Neutrophil (primary cell): ENCODE results near the gene BABAM2.

Experiments
- H3K27ac ChIP-seq: fragments of 200-600 bp; sonication (generic); 2 replicates; pipeline ENCODE4 v1.5.1; 2016; ENCODE audit warnings: mild to moderate bottlenecking, moderate library complexity
- H3K27me3 ChIP-seq: fragments of 200-600 bp; sonication (generic); 2 replicates; pipeline ENCODE4 v1.6.0; 2016; ENCODE audit warnings: mild to moderate bottlenecking
- H3K36me3 ChIP-seq: fragments of 200-600 bp; sonication (generic); 2 replicates; pipeline ENCODE4 v1.5.1; 2017
- H3K4me1 ChIP-seq, 2 experiments: fragments of 200-600 bp in 1 of 2; sonication (generic) in 1 of 2; 1 replicate in 1 of 2; 2 replicates in 1 of 2; pipeline versions ENCODE4 v1.5.1 to v1.6.1; 2013 to 2016; ENCODE audit warnings: low read depth in 1 of 2, low read length in 1 of 2, mild to moderate bottlenecking in 1 of 2, moderate library complexity in 1 of 2; ENCODE audit not compliant: control insufficient read depth in 1 of 2, insufficient read depth in 1 of 2
- H3K4me3 ChIP-seq, 2 experiments: fragments of 200-600 bp in 1 of 2; sonication (generic) in 1 of 2; 1 replicate in 1 of 2; 2 replicates in 1 of 2; pipeline ENCODE4 v1.5.1; 2013 to 2016; ENCODE audit warnings: low read depth in 1 of 2, low read length in 1 of 2, mild to moderate bottlenecking in 1 of 2, moderate library complexity in 1 of 2
- H3K9me3 ChIP-seq: fragments of 200-600 bp; sonication (generic); 2 replicates; pipeline ENCODE4 v1.5.1; 2016
- CTCF ChIP-seq: fragments of 200-600 bp; sonication (generic); IDR thresholded peaks from 2 replicates; pipeline ENCODE4 v1.5.1; 2016; ENCODE audit warnings: antibody characterized with exemption

The BABAM2 gene

GRCh38 chr2:28150994-28151393, 260.5 kb downstream of the BABAM2 start:
- TF ChIP-seq CTCF: no peak
- Histone ChIP-seq H3K4me1 (no peaks in the 10 kb centered on the region), H3K4me3 (no peak overlapping the region), H3K27ac (no peak overlapping the region), H3K27me3 (no peaks in the 10 kb centered on the region), H3K36me3 (no peaks in the 10 kb centered on the region), H3K9me3 (peaks cover 4% of the 10 kb centered on the region)

- no peak for TF ChIP-seq CTCF
Measured at GRCh38 chr2:28152585-28153280, 262.2 kb downstream of the BABAM2 start.

GRCh38 chr2:28153851-28154250, 263.3 kb downstream of the BABAM2 start:
- TF ChIP-seq CTCF: no peak
- Histone ChIP-seq H3K4me1 (no peaks in the 10 kb centered on the region), H3K9me3 (peaks cover 4% of the 10 kb centered on the region), H3K27ac (no peak overlapping the region), H3K4me3 (no peak overlapping the region), H3K27me3 (no peaks in the 10 kb centered on the region), H3K36me3 (no peaks in the 10 kb centered on the region)

More at GRCh38 chr2:28152585-28153280, 262.2 kb downstream of the BABAM2 start:
- H3K4me3 ChIP-seq: no peak overlapping the region
- H3K4me1 ChIP-seq: no peaks in the 10 kb centered on the region
- no peak overlapping the region for H3K27ac ChIP-seq
- no peaks in the 10 kb centered on the region for H3K36me3 ChIP-seq
- H3K27me3 ChIP-seq: no peaks in the 10 kb centered on the region
- H3K9me3 ChIP-seq: peaks cover 4% of the 10 kb centered on the region

- Histone ChIP-seq H3K27me3 (no peaks in the 10 kb centered on the region), H3K4me3 (no peak overlapping the region), H3K36me3 (no peaks in the 10 kb centered on the region), H3K9me3 (peaks cover 4% of the 10 kb centered on the region), H3K4me1 (no peaks in the 10 kb centered on the region), H3K27ac (no peak overlapping the region)
- TF ChIP-seq CTCF: no peak
Measured at GRCh38 chr2:28155086-28155485, 264.6 kb downstream of the BABAM2 start.

- no peaks in the 10 kb centered on the region for H3K36me3 ChIP-seq
- peaks cover 4% of the 10 kb centered on the region for H3K9me3 ChIP-seq
- TF ChIP-seq CTCF: no peak
- H3K4me3 ChIP-seq: no peak overlapping the region
- H3K4me1 ChIP-seq: no peaks in the 10 kb centered on the region
- no peaks in the 10 kb centered on the region for H3K27me3 ChIP-seq
- H3K27ac ChIP-seq: no peak overlapping the region
Measured at GRCh38 chr2:28155627-28156026, 265.1 kb downstream of the BABAM2 start.
